BJ (cell line): ENCODE data around the gene TMEM185B. TPM values are rescaled to one million over a fixed set of nuclear protein-coding genes. Genes with fewer than 3 reads are reported as not detected.

ENCODE experiments used
- CTCF ChIA-PET: fragments of 350-600 bp; formaldehyde crosslinking; extraction: SDS; loops from one replicate; lab custom pipeline; 2021; ENCODE audit warnings: antibody characterized with exemption, inconsistent platforms; lab: Yijun Ruan, JAX
- POLR2A ChIA-PET: fragments of 300-600 bp; sonication (Branson Sonifier 250); formaldehyde crosslinking; extraction: SDS; loops from one replicate; lab custom pipeline; 2021; ENCODE audit warnings: antibody characterized with exemption; lab: Charles Lee
- DNase-seq: peaks from one replicate; pipeline ENCODE4 v3.0.0-alpha.2; 2011; ENCODE audit warnings: low read depth
- H3K27me3 ChIP-seq: 2 replicates; pipeline ENCODE4 v1.6.0; 2011; ENCODE audit warnings: low read length; ENCODE audit not compliant: control insufficient read depth, insufficient read depth
- H3K36me3 ChIP-seq: 2 replicates; pipeline ENCODE4 v1.5.1; 2011; ENCODE audit warnings: low read length; ENCODE audit not compliant: control insufficient read depth, insufficient read depth
- H3K4me3 ChIP-seq: 2 replicates; pipeline ENCODE4 v1.5.1; 2011; ENCODE audit warnings: low read depth, mild to moderate bottlenecking, control low read depth, low read length
- polyA plus RNA-seq: library from polyadenylated mRNA; depleted of rRNA; stranded (reverse); fragments of >200 nt; gene quantifications from 2 replicates; pipeline ENCODE4 v1.2.3, GENCODE V29; 2011
- TF ChIP-seq, protein P1 (sequence below): IDR thresholded peaks from 2 replicates; pipeline ENCODE4 v1.5.1; 2011; ENCODE audit warnings: low read depth, mild to moderate bottlenecking, control low read depth, inconsistent platforms, low read length, moderate library complexity; ENCODE audit not compliant: insufficient read depth

The TMEM185B gene
- polyA plus RNA-seq, 1 experiment, result 32.0 TPM

GRCh38 chr2:120224256-120224655, 1.1 kb upstream of the TMEM185B start:
- no peak for DNase-seq
- TF ChIP-seq, protein P1, sequence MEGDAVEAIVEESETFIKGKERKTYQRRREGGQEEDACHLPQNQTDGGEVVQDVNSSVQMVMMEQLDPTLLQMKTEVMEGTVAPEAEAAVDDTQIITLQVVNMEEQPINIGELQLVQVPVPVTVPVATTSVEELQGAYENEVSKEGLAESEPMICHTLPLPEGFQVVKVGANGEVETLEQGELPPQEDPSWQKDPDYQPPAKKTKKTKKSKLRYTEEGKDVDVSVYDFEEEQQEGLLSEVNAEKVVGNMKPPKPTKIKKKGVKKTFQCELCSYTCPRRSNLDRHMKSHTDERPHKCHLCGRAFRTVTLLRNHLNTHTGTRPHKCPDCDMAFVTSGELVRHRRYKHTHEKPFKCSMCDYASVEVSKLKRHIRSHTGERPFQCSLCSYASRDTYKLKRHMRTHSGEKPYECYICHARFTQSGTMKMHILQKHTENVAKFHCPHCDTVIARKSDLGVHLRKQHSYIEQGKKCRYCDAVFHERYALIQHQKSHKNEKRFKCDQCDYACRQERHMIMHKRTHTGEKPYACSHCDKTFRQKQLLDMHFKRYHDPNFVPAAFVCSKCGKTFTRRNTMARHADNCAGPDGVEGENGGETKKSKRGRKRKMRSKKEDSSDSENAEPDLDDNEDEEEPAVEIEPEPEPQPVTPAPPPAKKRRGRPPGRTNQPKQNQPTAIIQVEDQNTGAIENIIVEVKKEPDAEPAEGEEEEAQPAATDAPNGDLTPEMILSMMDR, result no peak
- no peaks in the 10 kb centered on the region for H3K36me3 ChIP-seq
- CTCF ChIA-PET, result interaction anchor here (1.1 to 1.8 kb wide), 2 partner anchors 8 to 456 kb away, joined by 3 read pairs; no protein-coding TSS in a partner anchor
- POLR2A ChIA-PET, result no interaction called here
- no peak overlapping the region for H3K4me3 ChIP-seq
- H3K27me3 ChIP-seq, result no peaks in the 10 kb centered on the region

- Histone ChIP-seq H3K4me3 (peak overlapping the region; percentile 58), H3K27me3 (no peaks in the 10 kb centered on the region), H3K36me3 (peaks cover 5% of the 10 kb centered on the region; the same call in 1 of the 2 replicates)
- no peak for DNase-seq
- TF ChIP-seq, protein P1, result no peak
- POLR2A ChIA-PET, result interaction anchor here (0.6 to 1.0 kb wide), 2 partner anchors 91 to 256 kb away, joined by 3 to 5 read pairs; no protein-coding TSS in a partner anchor
- CTCF ChIA-PET, result interaction anchor here (0.6 to 1.8 kb wide), 3 partner anchors 10 to 90 kb away, joined by 3 to 6 read pairs (median 3); no protein-coding TSS in a partner anchor
Measured at GRCh38 chr2:120222186-120223033, 790 bp downstream of the TMEM185B start.

DNA sequence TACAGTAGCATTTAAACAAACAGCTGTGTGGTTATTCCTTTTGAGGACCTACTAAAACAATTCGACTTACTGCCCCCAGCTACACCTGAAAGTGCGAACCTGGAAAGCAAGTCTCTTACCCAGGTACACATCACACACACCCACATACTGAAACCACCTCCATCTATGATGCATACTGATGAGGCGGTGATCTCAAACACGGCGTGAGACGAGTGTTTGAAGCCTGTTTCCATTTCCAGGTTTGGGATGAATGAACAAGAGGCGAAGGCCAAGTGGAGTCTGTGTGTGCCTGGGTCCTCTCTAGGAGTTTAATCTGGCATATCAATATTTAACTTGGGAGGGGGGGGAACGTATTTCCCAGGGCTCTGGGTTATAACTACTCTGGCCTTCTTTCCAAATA, 1.6 kb downstream of the TMEM185B start:
- TF ChIP-seq, protein P1, result no peak
- POLR2A ChIA-PET, result no interaction called here
- DNase-seq, result no peak
- Histone ChIP-seq H3K36me3 (peaks cover 5% of the 10 kb centered on the region; the same call in 1 of the 2 replicates), H3K4me3 (no peak overlapping the region), H3K27me3 (no peaks in the 10 kb centered on the region)
- CTCF ChIA-PET, result interaction anchor here (0.6 to 1.4 kb wide), 2 partner anchors 83 to 91 kb away, joined by 3 to 6 read pairs; no protein-coding TSS in a partner anchor

GRCh38 chr2:120220756-120221155, 2.4 kb downstream of the TMEM185B start:
- ChIA-PET POLR2A (no interaction called here), CTCF (interaction anchor here (1.0 to 1.4 kb wide), 2 partner anchors 92 kb away, joined by 4 to 6 read pairs; no protein-coding TSS in a partner anchor)
- Histone ChIP-seq H3K27me3 (no peaks in the 10 kb centered on the region), H3K36me3 (peaks cover 5% of the 10 kb centered on the region; the same call in 1 of the 2 replicates), H3K4me3 (no peak overlapping the region)
- TF ChIP-seq, protein P1, result no peak
- DNase-seq, result no peak

DNA sequence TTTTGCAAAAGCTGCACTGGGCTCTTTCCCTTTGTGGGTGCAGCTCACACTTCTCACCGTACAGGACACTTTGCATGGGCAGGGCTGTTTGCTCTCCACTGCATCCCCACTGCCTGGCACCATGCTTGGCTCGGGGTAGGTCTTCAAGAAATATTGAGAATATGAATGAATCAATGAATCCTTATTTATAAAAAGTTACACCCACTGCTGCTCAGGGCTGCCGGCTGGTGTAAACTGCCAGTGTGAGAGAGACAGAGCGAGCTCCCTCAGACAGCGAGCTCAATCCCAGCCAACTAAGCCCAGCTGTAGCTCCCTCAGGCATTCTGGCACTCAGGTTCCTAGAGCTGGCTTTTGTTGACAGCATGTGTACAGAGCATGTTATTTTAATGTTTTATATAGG, 3.4 kb downstream of the TMEM185B start:
- peaks cover 5% of the 10 kb centered on the region; the same call in 1 of the 2 replicates for H3K36me3 ChIP-seq
- no peak overlapping the region for H3K4me3 ChIP-seq
- no peaks in the 10 kb centered on the region for H3K27me3 ChIP-seq
- CTCF ChIA-PET, result interaction anchor here (0.9 to 1.4 kb wide), 3 partner anchors 13 to 93 kb away, joined by 3 to 5 read pairs (median 4); no protein-coding TSS in a partner anchor
- TF ChIP-seq, protein P1, result no peak
- DNase-seq, result no peak
- POLR2A ChIA-PET, result no interaction called here
